HG03565 (cell line): ENCODE data around the gene TPSAB1.
"Not testable (repeated sequence)": the region's sequence is repeated elsewhere in the genome, so short reads cannot be mapped to it uniquely, and the experiment has no call there.

Experiments used
- ATAC-seq: cut with Tn5 transposase; IDR thresholded peaks from one replicate; pipeline ENCODE4 v1.9.1; 2021; ENCODE audit warnings: mild to moderate bottlenecking, moderate library complexity; ENCODE audit not compliant: unreplicated experiment

TPSAB1 gene

DNA sequence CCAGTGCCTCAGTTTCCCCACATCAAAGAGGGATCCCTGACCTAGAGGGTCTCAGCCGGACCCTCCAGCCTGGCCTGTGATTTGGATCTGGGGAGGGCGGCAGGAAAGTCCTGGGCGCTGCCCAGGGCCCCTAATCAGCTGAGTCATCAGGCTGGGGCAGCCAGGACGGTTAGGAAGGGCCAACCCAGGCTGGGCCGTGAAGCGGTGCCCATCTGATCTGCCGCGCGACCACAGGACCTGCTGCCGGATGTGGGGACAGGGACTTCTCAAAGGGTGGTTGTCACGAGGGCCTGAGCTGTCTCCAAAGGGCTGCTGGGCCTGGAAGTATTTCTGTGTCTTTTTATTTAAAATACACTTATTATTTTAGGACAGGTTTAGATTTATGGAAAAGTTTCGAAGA, 4.4 kb downstream of the TPSAB1 start:
- no peak for ATAC-seq

DNA sequence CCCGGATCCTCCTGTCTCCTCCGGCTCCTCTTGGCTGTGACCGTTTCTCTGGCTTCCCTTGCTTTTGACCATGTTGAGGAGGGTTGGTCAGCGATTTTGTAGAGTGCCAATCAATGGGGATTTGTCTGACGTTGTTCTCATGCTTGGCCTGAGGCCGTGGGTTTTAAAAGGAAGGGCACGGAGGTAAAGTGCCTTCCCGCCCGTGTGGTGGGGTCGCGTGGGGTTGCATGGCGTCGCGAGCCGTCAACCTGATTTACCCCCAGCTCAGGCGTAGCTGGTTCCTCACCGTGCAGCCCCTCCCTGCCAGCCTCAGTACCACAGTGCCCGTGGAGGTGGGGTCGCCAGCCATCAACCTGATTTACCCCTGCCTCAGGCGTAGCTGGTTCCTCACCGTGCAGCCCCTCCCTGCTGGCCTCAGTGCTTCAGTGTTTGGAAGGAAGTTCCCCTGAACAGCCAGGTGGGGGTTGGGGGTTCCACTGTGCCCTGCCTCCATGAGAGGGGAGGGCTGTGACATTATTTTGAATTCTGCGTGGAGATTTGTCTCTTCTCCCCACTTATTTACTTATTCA, 5.0 kb downstream of the TPSAB1 start:
- ATAC-seq, result no peak

DNA sequence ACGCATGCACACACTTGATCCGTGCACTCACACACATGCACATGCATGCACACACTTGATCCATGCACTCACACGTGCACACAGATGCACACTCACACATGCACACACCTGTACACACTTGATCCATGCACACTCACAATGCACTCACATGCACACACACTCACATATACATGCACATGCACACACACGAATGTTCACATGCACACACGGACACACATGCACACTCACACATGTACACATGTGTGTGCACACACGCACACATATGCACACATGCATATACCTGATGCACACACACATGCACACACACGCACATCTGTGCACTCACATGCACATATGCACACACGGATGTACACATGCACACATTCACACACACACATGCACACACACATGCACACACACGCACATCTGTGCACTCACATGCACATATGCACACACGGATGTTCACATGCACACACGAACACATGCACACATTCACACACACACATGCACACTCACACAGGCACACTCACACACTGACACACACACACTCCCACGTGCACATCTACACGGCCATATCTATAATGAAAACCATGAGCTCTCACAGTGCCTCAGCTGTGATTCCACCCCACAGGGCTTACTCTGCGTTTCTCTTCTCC, 7.5 kb downstream of the TPSAB1 start:
- ATAC-seq, result not testable (repeated sequence)

- not testable (repeated sequence) for ATAC-seq
Measured at GRCh38 chr16:1249031-1249755, 8.7 kb downstream of the TPSAB1 start.

DNA sequence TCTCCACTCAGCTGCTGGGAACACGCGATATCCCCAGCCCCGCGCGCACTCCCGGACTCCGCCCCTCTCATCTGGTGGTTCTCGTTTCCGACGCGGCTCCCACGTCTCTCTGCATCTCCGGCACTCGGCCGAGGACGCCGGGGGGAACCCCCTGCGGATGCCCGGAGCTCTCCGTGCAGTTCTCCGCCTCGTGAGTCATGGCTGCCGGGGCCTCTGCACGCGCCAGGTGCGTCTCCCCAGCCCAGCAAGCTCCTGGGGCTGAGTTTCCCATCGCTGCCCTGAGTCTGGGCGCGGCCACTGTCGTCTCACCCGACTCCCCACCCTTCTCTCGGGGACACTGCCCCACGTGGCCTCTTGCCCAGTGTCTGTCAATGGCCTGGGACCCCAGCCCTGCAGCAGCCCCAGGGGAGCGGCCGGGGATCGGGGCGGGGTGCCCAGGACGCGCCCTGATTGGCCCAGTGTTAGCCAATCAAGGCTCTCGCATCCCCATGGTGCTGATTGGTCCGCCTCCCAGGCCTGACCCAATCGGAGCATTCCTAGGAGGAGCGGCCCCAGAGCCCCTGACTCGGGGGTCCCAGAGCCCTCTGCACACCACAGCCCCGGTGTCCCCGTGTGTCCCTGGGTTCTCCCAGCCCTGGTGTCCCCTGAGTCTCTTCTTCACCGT, 13.3 kb downstream of the TPSAB1 start:
- ATAC-seq, result not testable (repeated sequence)

- ATAC-seq, result not testable (repeated sequence)
Measured at GRCh38 chr16:1254821-1255220, 14.3 kb downstream of the TPSAB1 start.

- not testable (repeated sequence) for ATAC-seq
Measured at GRCh38 chr16:1255276-1256122, 15.0 kb downstream of the TPSAB1 start, which contains the start of gene TPSD1. Gene TPSD1, plus strand, starts transcription at chr16:1256069. Its CDS starts 212 bp downstream, at chr16:1256281.

GRCh38 chr16:1256296-1256873, 15.9 kb downstream of the TPSAB1 start:
- ATAC-seq, result not testable (repeated sequence)

GRCh38 chr16:1256874-1257322, 16.4 kb downstream of the TPSAB1 start:
- ATAC-seq, result no peak

DNA sequence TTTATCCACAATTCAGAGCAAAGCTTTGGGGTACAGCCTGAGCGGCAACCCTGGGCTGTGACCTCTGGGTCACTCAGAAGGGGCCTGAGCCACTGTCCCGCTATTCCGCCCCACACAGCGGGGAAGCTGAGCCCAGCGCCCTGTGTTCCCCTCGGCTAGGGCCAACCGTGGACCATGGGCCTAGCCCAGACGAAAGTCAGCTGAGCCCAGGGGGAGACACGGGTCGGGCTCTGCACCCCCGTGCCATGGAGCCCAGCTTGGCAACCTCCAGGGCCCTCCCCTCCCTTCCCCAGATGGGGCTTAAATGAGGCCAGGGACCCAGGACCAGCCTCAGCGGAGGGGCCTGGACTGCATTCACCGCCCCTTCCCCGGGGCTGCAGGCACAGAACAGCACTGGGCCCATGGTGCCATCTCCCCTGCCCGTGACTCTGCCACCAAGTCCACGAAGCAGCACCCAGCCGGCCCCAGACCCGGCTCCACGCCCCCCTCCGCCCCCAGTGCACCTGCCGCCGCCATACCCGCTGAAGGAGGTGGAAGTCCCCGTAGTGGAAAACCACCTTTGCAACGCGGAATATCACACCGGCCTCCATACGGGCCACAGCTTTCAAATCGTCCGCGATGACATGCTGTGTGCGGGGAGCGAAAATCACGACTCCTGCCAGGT, 17.2 kb downstream of the TPSAB1 start:
- ATAC-seq, result no peak

DNA sequence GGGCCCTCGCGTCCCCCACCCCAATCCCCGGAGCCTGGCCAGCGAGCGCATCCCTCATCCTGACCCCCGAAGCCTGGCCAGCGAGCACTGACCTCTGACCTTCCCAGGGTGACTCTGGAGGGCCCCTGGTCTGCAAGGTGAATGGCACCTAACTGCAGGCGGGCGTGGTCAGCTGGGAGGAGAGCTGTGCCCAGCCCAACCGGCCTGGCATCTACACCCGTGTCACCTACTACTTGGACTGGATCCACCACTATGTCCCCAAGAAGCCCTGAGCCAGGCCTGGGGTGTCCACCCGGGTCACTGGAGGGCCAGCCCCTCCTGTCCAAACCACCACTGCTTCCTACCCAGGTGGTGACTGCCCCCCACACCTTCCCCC, 17.7 kb downstream of the TPSAB1 start:
- no peak for ATAC-seq

DNA sequence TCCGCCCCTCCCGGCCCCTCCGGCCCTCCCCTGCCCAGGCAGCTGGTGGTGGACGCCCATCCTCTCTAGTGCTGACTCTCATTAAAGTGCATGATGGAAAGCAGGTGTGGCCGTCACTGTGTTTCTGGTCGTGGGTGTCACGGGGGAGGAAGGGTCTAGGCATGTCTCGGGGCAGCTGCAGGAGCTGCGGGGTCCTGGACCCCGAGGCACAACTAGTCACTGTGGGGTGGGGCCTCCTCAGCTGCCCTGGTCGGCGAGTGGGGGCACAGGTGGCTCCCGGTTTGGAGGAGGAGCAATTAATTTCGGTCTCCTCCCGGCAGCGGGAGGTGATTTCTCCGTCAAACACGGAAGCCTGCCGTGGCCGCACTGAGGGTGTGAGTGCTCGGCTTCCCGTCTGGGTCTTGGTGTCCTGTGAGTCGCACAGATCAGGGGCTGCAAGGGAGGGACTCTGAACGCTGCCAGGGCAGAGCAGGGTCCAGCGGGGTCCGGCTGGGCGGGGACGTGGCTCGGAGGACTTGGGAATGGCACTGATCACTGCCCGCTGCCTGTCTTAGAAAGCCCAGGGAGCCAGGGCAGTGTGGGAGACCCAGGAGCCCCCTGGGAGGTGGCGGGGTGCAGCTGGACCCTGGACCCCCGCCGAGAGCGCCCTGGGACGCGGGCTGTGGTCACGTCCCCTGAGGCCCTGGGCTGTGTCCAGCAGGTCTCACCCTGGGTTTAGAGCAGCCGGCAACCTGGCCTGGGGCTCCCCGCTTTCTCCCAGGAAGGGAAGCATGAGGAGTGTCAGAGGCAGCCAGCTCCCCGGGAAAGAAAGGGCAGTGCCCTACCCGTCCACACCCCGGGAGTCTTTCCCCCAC, 18.6 kb downstream of the TPSAB1 start:
- ATAC-seq, result no peak

DNA sequence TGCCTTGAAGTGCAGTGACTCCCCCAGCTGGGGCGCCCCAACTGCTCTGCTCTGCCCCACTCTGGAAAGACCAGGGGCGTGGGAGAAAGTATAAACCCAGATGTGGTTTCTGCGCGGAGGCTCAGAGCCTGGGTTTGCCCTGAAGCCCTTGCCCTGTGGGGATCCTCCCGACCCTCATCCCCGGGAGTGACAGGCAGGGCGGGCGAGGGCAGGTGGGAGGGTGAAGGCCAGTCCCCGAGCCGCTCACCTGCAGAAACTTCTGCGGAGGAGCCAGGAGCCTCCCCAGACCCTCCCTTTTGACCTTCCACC, 19.2 kb downstream of the TPSAB1 start:
- no peak for ATAC-seq

DNA sequence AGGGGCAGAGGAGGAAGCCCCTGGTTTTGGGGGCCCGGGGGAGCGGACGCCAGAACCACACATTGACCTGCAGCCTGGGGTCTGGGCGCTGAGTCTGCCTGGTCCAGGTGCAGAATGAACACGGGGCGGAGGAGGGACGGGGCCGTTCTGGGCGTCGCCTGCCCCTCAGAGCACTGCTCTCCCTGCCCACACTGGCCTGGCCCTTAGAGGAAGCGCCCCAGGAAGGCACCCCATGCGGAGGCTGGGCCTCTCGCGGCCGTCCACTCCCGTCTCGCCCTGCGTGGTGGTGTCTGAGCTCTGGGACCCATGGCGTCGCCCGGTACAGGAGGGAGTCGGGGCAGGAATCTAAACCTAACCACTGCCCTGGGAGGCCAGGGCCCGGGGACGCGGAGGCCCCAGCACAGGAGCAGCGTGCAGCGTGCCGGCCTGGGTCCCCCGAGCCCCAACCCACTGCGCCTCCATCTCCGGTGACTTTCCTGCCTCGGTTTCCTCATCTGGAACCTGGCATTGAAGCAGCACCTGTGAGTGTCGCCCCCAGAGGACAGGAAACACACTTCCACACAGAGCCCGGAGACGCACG, 19.7 kb downstream of the TPSAB1 start:
- ATAC-seq, result no peak

DNA sequence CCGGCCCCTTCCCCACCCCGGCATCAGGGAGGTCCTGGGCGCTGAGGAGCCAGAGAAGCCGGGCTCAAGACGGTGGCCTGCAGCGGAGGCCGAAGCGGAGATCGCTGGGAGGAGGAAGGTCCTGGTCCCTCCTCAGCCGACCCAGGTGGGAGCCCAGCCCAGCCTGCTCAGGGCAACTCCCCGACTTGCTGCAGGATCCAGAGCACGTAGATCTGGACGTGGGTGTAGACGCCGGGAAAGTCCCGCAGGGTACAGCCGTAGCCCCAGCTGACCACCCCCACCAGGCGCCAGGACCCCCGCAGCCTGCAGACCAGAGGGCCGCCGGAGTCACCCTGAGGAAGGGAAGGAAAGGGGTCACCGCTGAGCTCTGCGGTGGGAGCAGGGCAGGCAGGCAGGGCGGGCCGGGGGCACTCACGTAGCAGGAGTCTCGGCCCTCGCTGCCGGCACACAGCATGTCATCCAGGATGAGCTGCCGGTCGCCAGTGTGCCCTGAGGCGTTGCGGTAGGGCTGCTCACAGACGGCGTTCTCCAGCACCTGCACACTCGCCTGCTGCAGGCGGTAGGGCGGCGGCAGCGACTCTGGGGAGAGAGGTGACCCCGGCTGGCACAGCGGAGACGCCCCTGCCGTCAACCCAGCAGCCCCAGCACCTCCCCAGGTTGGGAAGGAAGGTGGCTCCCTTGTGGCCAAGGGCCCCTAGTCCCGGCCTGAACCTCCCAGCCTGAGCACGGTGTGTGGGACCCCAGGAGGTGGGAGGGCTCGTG, 20.8 kb downstream of the TPSAB1 start:
- ATAC-seq, result no peak

DNA sequence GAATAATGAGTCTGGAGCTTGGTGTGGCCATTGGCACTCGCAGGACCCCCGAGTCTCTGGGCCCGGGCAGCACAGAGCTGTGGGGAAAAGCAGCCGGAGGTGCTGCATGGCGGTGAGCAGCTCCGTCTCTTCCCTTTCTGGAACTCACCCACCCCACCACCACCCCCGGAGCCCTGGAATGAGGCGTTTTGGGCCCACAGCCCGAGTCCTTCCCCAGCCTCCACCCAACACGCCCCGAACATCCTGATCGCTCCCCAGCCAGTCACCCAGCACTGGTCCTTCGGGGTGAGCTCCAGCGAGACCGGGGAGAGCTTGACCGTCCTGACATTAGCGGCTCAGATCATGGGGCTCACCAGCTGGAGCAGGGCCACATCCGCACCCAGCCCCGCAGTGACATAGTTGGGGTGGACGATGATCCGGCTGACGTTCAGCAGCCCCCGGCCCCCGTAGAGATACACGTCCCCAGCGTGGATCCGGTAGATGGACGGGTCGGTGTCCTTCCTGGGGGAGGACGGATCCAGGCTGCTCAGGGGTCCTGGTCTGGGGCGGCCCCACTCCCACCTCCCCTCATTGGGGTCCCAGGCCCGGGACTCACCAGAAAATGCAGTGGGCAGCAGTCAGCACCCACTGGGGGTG, 21.8 kb downstream of the TPSAB1 start:
- ATAC-seq, result no peak

GRCh38 chr16:1262846-1263221, 22.3 kb downstream of the TPSAB1 start:
- ATAC-seq, result no peak
